MM.1S (cell line): ENCODE data around the gene PXDC1.

Experiments used
- DNase-seq: peaks from one replicate; pipeline ENCODE4 v3.0.0-alpha.2; 2015
- H2AFZ ChIP-seq: fragments of 300-600 bp; sonication (generic); 2 replicates; pipeline ENCODE4 v1.6.0; 2016; ENCODE audit warnings: antibody characterized with exemption, low read length
- H3F3A ChIP-seq: fragments of 300-600 bp; sonication (generic); 2 replicates; pipeline ENCODE4 v1.6.1; 2016; ENCODE audit warnings: mild to moderate bottlenecking, antibody characterized with exemption, low read length, moderate library complexity, mixed read lengths; ENCODE audit not compliant: insufficient read depth
- H3K27ac ChIP-seq: fragments of 300-600 bp; sonication (generic); 2 replicates; pipeline ENCODE4 v1.5.1; 2016; ENCODE audit warnings: mild to moderate bottlenecking, low read length
- H3K27me3 ChIP-seq: fragments of 300-600 bp; sonication (generic); replicated peaks from 2 replicates; pipeline ENCODE4 v1.6.0; 2016; ENCODE audit warnings: low read length; ENCODE audit not compliant: insufficient read depth
- H3K36me3 ChIP-seq: fragments of 300-600 bp; sonication (generic); replicated peaks from 2 replicates; pipeline ENCODE4 v1.6.1; 2016; ENCODE audit warnings: mild to moderate bottlenecking, low read length, mixed read lengths; ENCODE audit not compliant: insufficient read depth
- H3K4me1 ChIP-seq: fragments of 300-600 bp; sonication (generic); 2 replicates; pipeline ENCODE4 v1.6.1; 2016; ENCODE audit warnings: low read length, mixed read lengths
- H3K4me2 ChIP-seq: fragments of 300-600 bp; sonication (generic); 2 replicates; pipeline ENCODE4 v1.6.0; 2016; ENCODE audit warnings: low read depth, low read length
- H3K4me3 ChIP-seq: fragments of 300-600 bp; sonication (generic); 2 replicates; pipeline ENCODE4 v1.5.1; 2016; ENCODE audit warnings: low read length, mixed read lengths
- H3K79me2 ChIP-seq: fragments of 300-600 bp; sonication (generic); 2 replicates; pipeline ENCODE4 v1.6.1; 2016; ENCODE audit warnings: mixed run types, low read length, mixed read lengths
- H3K9ac ChIP-seq: fragments of 300-600 bp; sonication (generic); 2 replicates; pipeline ENCODE4 v1.6.1; 2016; ENCODE audit warnings: low read length, mixed read lengths
- H3K9me2 ChIP-seq: fragments of 300-600 bp; sonication (generic); replicated peaks from 2 replicates; pipeline ENCODE4 v1.6.1; 2016; ENCODE audit warnings: mild to moderate bottlenecking, low read length, mixed read lengths; ENCODE audit not compliant: insufficient read depth
- H3K9me3 ChIP-seq: fragments of 300-600 bp; sonication (generic); replicated peaks from 2 replicates; pipeline ENCODE4 v1.6.1; 2016; ENCODE audit warnings: mild to moderate bottlenecking, low read length, mixed read lengths; ENCODE audit not compliant: insufficient read depth
- H4K20me1 ChIP-seq: fragments of 300-600 bp; sonication (generic); 2 replicates; pipeline ENCODE4 v1.6.1; 2016; ENCODE audit warnings: mild to moderate bottlenecking, low read length, moderate library complexity, mixed read lengths; ENCODE audit not compliant: insufficient read depth
- EZH2 ChIP-seq: fragments of 300-600 bp; sonication (generic); optimal IDR thresholded peaks from 2 replicates; pipeline ENCODE3; 2017; ENCODE audit warnings: low read depth, mild to moderate bottlenecking, antibody characterized with exemption, low read length, mixed read lengths
- EZH2phosphoT487 ChIP-seq: fragments of 300-600 bp; sonication (generic); IDR thresholded peaks from 2 replicates; pipeline ENCODE4 v1.6.1; 2018; ENCODE audit warnings: antibody characterized with exemption, low read length
- TF ChIP-seq, protein P1 (sequence below): fragments of 300-600 bp; sonication (generic); IDR thresholded peaks from 2 replicates; pipeline ENCODE4 v1.5.1; 2016; ENCODE audit warnings: antibody characterized with exemption, low read length, mixed read lengths

The PXDC1 gene

DNA sequence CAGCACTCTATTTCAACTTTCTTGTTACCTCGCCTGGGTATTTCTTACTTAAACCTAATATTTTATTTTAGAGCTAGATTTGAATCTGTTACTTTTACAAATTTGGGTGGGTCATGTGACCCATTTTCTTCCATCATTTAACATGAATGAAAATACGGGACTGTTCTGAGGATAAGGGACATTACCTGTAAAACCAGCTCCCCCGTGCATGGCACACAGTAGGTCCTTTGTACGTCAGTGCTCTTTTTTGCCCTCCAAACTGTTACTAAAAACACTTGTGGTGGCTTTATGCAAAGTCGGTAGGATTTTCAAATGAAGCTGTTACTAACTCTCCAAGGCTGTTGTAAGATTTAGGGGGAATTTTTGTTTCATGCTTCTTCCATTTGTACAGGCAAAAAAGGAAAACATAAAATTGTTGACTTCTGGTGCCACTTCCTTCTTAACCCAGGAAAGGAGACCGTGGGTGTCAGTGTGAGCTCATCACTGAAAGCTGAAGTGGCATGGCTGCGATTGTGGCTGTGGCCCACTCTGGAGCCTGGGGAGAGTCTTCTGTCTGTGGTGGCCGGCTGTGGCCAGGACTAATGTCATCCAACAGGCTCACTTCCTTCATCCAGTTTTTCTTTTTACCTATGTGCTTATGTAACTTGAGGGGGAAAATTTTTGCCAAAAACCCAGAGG is 40.2 kb upstream of the PXDC1 start:
- Histone ChIP-seq H3K36me3 (no peaks in the 10 kb centered on the region), H4K20me1 (no peaks in the 10 kb centered on the region), H3K4me2 (no peak overlapping the region), H3K9ac (no peak overlapping the region), H3K79me2 (no peaks in the 10 kb centered on the region), H2AFZ (no peak overlapping the region), H3K27me3 (no peaks in the 10 kb centered on the region), H3F3A (peaks cover 7% of the 10 kb centered on the region), H3K4me3 (no peak overlapping the region), H3K9me3 (no peaks in the 10 kb centered on the region), H3K27ac (no peak overlapping the region), H3K9me2 (no peaks in the 10 kb centered on the region), H3K4me1 (peaks cover 17% of the 10 kb centered on the region)
- DNase-seq, result no peak
- TF ChIP-seq, protein P1, sequence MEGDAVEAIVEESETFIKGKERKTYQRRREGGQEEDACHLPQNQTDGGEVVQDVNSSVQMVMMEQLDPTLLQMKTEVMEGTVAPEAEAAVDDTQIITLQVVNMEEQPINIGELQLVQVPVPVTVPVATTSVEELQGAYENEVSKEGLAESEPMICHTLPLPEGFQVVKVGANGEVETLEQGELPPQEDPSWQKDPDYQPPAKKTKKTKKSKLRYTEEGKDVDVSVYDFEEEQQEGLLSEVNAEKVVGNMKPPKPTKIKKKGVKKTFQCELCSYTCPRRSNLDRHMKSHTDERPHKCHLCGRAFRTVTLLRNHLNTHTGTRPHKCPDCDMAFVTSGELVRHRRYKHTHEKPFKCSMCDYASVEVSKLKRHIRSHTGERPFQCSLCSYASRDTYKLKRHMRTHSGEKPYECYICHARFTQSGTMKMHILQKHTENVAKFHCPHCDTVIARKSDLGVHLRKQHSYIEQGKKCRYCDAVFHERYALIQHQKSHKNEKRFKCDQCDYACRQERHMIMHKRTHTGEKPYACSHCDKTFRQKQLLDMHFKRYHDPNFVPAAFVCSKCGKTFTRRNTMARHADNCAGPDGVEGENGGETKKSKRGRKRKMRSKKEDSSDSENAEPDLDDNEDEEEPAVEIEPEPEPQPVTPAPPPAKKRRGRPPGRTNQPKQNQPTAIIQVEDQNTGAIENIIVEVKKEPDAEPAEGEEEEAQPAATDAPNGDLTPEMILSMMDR, result no peak
- TF ChIP-seq EZH2, result no peak
- no peak for TF ChIP-seq EZH2phosphoT487

DNA sequence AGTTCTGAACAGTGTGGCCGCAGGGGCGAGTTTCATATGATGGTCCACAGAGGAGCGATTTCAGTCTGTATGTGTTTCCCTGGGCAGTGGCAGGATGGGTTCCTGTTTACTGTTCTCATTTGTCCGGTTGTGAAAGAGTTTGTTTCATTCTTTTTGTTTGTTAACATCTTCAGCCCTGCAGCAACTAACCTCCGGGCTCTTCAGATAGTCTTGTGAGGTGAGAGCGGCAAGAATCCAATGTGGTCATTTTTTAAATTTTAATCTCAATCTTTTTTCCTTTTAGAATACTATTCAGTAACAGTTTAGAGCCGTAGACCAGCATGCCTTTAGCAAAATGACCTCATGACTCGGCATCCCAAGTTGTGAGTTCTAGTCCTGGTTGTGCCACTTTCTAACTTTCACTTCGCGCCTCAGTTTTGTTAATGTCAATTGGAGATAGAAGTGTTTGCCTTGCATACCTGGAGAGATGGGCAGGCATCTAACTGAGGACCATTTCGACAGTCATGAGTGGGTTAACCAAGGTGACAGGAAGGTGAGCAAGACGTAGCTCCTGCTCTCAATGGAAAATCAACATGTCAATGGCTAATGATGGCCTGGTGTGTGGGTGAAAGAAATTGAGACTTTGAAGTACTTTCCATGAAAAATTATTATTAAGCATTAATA is 38.5 kb upstream of the PXDC1 start:
- Histone ChIP-seq H3K9me2 (no peaks in the 10 kb centered on the region), H3K27ac (no peak overlapping the region), H3F3A (peaks cover 7% of the 10 kb centered on the region), H3K36me3 (no peaks in the 10 kb centered on the region), H3K9ac (no peak overlapping the region), H4K20me1 (no peaks in the 10 kb centered on the region), H3K4me1 (peaks cover 17% of the 10 kb centered on the region), H3K9me3 (no peaks in the 10 kb centered on the region), H3K4me3 (no peak overlapping the region), H2AFZ (no peak overlapping the region), H3K4me2 (no peak overlapping the region), H3K79me2 (no peaks in the 10 kb centered on the region), H3K27me3 (no peaks in the 10 kb centered on the region)
- no peak for DNase-seq
- TF ChIP-seq EZH2phosphoT487 (no peak), EZH2 (no peak)
- TF ChIP-seq, protein P1, result no peak

DNA sequence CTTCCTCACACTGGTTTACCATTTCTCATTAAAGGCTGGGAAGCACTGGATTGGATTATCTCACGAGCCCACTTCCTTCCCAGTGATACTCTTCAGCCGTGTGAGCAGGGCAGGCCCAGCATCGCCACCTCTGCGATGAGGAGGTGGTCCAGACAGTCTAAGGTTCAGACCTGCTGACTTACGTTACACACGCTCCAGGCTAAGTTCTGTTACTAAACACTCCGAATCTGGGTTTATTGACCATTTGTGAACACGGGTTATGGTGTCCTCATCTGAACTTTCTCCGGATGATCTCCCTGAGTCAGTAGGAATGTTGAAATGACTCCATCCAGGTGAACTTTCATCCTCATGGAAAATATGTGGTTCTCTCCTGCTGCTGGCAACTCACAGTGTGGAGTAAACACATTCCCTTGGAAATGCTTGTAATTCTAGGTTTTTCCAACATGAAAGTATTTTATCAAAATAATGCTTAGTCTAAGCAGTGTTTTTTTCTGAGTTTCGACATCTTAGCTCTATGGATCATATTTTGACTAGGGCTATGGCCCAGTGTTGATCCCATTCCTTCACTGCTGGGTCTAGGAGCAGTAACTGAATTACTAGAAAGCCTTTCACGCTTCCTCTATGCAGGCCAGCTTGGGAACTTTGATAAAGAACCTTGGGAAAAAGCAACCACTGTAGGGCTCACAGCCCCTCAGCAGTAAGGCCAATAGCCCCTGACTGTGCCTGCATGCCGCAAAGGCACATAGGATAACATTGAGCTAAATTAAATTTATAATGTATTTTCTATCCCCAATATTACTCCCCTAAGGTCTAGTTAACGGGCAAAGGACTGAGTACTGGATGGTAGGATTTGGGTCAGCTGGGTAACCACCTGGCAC is 37.7 kb upstream of the PXDC1 start:
- Histone ChIP-seq H2AFZ (no peak overlapping the region), H3F3A (peaks cover 7% of the 10 kb centered on the region)

More for the DNA sequence above, 37.7 kb upstream of the PXDC1 start:
- H3K36me3 ChIP-seq, result no peaks in the 10 kb centered on the region
- TF ChIP-seq EZH2phosphoT487 (no peak), EZH2 (no peak)
- TF ChIP-seq, protein P1, result no peak
- H3K27me3 ChIP-seq, result no peaks in the 10 kb centered on the region
- peaks cover 12% of the 10 kb centered on the region for H3K4me1 ChIP-seq
- H3K9me2 ChIP-seq, result no peaks in the 10 kb centered on the region
- no peak overlapping the region for H3K27ac ChIP-seq
- H3K9ac ChIP-seq, result no peak overlapping the region
- no peak overlapping the region for H3K4me2 ChIP-seq
- H4K20me1 ChIP-seq, result no peaks in the 10 kb centered on the region
- no peak for DNase-seq
- no peaks in the 10 kb centered on the region for H3K79me2 ChIP-seq
- H3K9me3 ChIP-seq, result no peaks in the 10 kb centered on the region
- H3K4me3 ChIP-seq, result no peak overlapping the region
